IPS-NIHi7 (cell line): Measurements from ENCODE around the gene SNTG2.

ENCODE experiments used
- DNase-seq: peaks from one replicate; pipeline ENCODE4 v3.0.0; 2012; ENCODE audit warnings: mixed read lengths; ENCODE audit errors: extremely low spot score

The SNTG2 gene

GRCh38 chr2:1309507-1309906 is 358.9 kb downstream of the SNTG2 start:
- no peak for DNase-seq

GRCh38 chr2:1310202-1310601 is 359.6 kb downstream of the SNTG2 start:
- no peak for DNase-seq

- DNase-seq = no peak
Observed at GRCh38 chr2:1310866-1311265, 360.2 kb downstream of the SNTG2 start.

- DNase-seq = no peak
Observed at GRCh38 chr2:1313240-1313924, 362.7 kb downstream of the SNTG2 start.

- DNase-seq = no peak
Observed at GRCh38 chr2:1314254-1314653, 363.6 kb downstream of the SNTG2 start.

- DNase-seq = no peak
Observed at GRCh38 chr2:1318366-1319009, 367.8 kb downstream of the SNTG2 start.

- no peak for DNase-seq
Observed at GRCh38 chr2:1319393-1319792, 368.7 kb downstream of the SNTG2 start.

- no peak for DNase-seq
Observed at GRCh38 chr2:1321321-1321720, 370.7 kb downstream of the SNTG2 start.

- no peak for DNase-seq
Observed at GRCh38 chr2:1324884-1325283, 374.2 kb downstream of the SNTG2 start.

GRCh38 chr2:1328684-1329083 is 378.0 kb downstream of the SNTG2 start:
- DNase-seq = no peak

- DNase-seq = no peak
Observed at GRCh38 chr2:1339388-1340140, 388.9 kb downstream of the SNTG2 start.

- DNase-seq = no peak
Observed at GRCh38 chr2:1340141-1340512, 389.5 kb downstream of the SNTG2 start.

GRCh38 chr2:1341404-1342120 is 390.9 kb downstream of the SNTG2 start:
- no peak for DNase-seq

GRCh38 chr2:1348789-1349188 is 398.1 kb downstream of the SNTG2 start:
- DNase-seq = no peak

GRCh38 chr2:1350111-1350510 is 399.5 kb downstream of the SNTG2 start:
- DNase-seq = no peak

GRCh38 chr2:1353124-1353523 is 402.5 kb downstream of the SNTG2 start:
- DNase-seq = no peak

- no peak for DNase-seq
Observed at GRCh38 chr2:1353543-1353942, 402.9 kb downstream of the SNTG2 start.

- DNase-seq = no peak
Observed at GRCh38 chr2:1360144-1360543, 409.5 kb downstream of the SNTG2 start.

- DNase-seq = no peak
Observed at GRCh38 chr2:1360557-1361250, 410.1 kb downstream of the SNTG2 start.

- DNase-seq = no peak
Observed at GRCh38 chr2:1363367-1363766, 412.7 kb downstream of the SNTG2 start.

- no peak for DNase-seq
Observed at GRCh38 chr2:1366546-1367134, 416.0 kb downstream of the SNTG2 start.
